GM11168 (cell line): ENCODE results near the gene FES.

Experiments used
- in situ Hi-C: fragments of 300-500 bp; cut with MboI; formaldehyde crosslinking; loops from one replicate; pipeline ENCODE4 v1.12.0; 2022; ENCODE audit warnings: low sequenced_read_pairs; ENCODE audit not compliant: unreplicated experiment

FES gene

GRCh38 chr15:90887037-90887481 is 2.8 kb downstream of the FES start:
- in situ Hi-C loops: loop anchor here (5.0 to 25.0 kb wide), 3 partner anchors 180 to 575 kb away; no protein-coding TSS in a partner anchor

GRCh38 chr15:90889313-90889730 is 5.0 kb downstream of the FES start:
- in situ Hi-C loops: loop anchor here (5.0 to 25.0 kb wide), 3 partner anchors 182 to 577 kb away; no protein-coding TSS in a partner anchor

GRCh38 chr15:90889736-90890456 is 5.6 kb downstream of the FES start:
- in situ Hi-C loops: loop anchor here (5.0 to 25.0 kb wide), 3 partner anchors 183 to 578 kb away; no protein-coding TSS in a partner anchor

- in situ Hi-C loops: loop anchor here (25.0 kb wide), 1 partner anchor 579 kb away; no protein-coding TSS in a partner anchor
Observed at GRCh38 chr15:90890839-90891238, 6.5 kb downstream of the FES start.

GRCh38 chr15:90891346-90891949 is 7.1 kb downstream of the FES start:
- in situ Hi-C loops: loop anchor here (25.0 kb wide), 1 partner anchor 579 kb away; no protein-coding TSS in a partner anchor

- in situ Hi-C loops: loop anchor here (25.0 kb wide), 1 partner anchor 580 kb away; no protein-coding TSS in a partner anchor
Observed at GRCh38 chr15:90892023-90892422, 7.7 kb downstream of the FES start.

GRCh38 chr15:90892498-90893174 is 8.3 kb downstream of the FES start:
- in situ Hi-C loops: loop anchor here (25.0 kb wide), 1 partner anchor 580 kb away; no protein-coding TSS in a partner anchor

- in situ Hi-C loops: loop anchor here (25.0 kb wide), 1 partner anchor 581 kb away; no protein-coding TSS in a partner anchor
Observed at GRCh38 chr15:90893175-90894090, 9.1 kb downstream of the FES start.

GRCh38 chr15:90895571-90896117 is 11.3 kb downstream of the FES start:
- in situ Hi-C loops: loop anchor here (25.0 kb wide), 1 partner anchor 583 kb away; no protein-coding TSS in a partner anchor

- in situ Hi-C loops: loop anchor here (25.0 kb wide), 1 partner anchor 585 kb away; no protein-coding TSS in a partner anchor
Observed at GRCh38 chr15:90897131-90897655, 12.9 kb downstream of the FES start.

- in situ Hi-C loops: no loop called here
Observed at GRCh38 chr15:90901175-90902039, 17.1 kb downstream of the FES start.

GRCh38 chr15:90902040-90902839 is 17.9 kb downstream of the FES start:
- in situ Hi-C loops: no loop called here

GRCh38 chr15:90902840-90903732 is 18.8 kb downstream of the FES start, which contains the start of gene MAN2A2:
Gene MAN2A2 (plus strand): TSS chr15:90903302. CDS start chr15:90904208, 906 bp downstream.
- in situ Hi-C loops: no loop called here

- in situ Hi-C loops: no loop called here
Observed at GRCh38 chr15:90903733-90904536, 19.6 kb downstream of the FES start.

- in situ Hi-C loops: no loop called here
Observed at GRCh38 chr15:90904746-90905145, 20.4 kb downstream of the FES start.
